Endothelial cell of umbilical vein (primary cell): ENCODE data around the gene UVSSA. TPM values are rescaled to one million over a fixed set of nuclear protein-coding genes. Genes with fewer than 3 reads are reported as not detected.

ENCODE experiments used
- BruUV-seq: library from RNA; stranded (reverse); fragments of 400-500 nt; replicated peaks from 2 replicates; lab custom pipeline; 2021; lab: Mats Ljungman, UMichigan
- CTCF ChIA-PET: fragments of 300-600, 350-600 bp; sonication (Branson Sonifier 250); formaldehyde crosslinking; loops from one replicate; lab custom pipeline; 2021; ENCODE audit warnings: antibody characterized with exemption, inconsistent platforms; lab: Charles Lee
- POLR2A ChIA-PET: fragments of 300-600, 350-600 bp; sonication (Branson Sonifier 250); formaldehyde crosslinking; loops from one replicate; lab custom pipeline; 2021; ENCODE audit warnings: antibody characterized with exemption, inconsistent platforms; lab: Charles Lee
- DNase-seq: peaks from one replicate; pipeline ENCODE4 v3.0.0-alpha.2; 2011; ENCODE audit warnings: low read depth, low spot score
- FAIRE-seq: peaks from 2 replicates; lab custom pipeline; 2011; peaks lifted over from hg19 to GRCh38; lab: Jason Lieb, UNC
- H2AFZ ChIP-seq: 2 replicates; pipeline ENCODE4 v1.6.0; 2012; ENCODE audit warnings: low read depth, low read length, control low read depth, inconsistent platforms
- H3K27ac ChIP-seq: 2 replicates; pipeline ENCODE4 v1.5.1; 2011; ENCODE audit warnings: low read depth, mild to moderate bottlenecking, control low read depth, low read length, moderate library complexity; ENCODE audit not compliant: insufficient read depth
- H3K27me3 ChIP-seq, 2 experiments: 2 replicates each; pipeline versions ENCODE4 v1.6.0 to v1.6.1; 2011; ENCODE audit warnings: low read length in 2 of 2, mixed read lengths in 1 of 2; ENCODE audit not compliant: control insufficient read depth in 2 of 2, insufficient read depth in 2 of 2
- H3K36me3 ChIP-seq, 2 experiments: 2 replicates in 1 of 2; 3 replicates in 1 of 2; pipeline ENCODE4 v1.5.1; 2011; ENCODE audit warnings: low read length in 2 of 2, mild to moderate bottlenecking in 1 of 2, moderate library complexity in 1 of 2; ENCODE audit not compliant: control insufficient read depth in 2 of 2, insufficient read depth in 2 of 2; ENCODE audit errors: extremely low read depth in 1 of 2
- H3K4me1 ChIP-seq: 3 replicates; pipeline ENCODE4 v1.5.1; 2011; ENCODE audit warnings: mild to moderate bottlenecking, low read length; ENCODE audit not compliant: control insufficient read depth, insufficient read depth; ENCODE audit errors: extremely low read depth
- H3K4me2 ChIP-seq: 2 replicates; pipeline ENCODE4 v1.6.1; 2011; ENCODE audit warnings: low read length, control low read depth, mixed read lengths; ENCODE audit not compliant: insufficient read depth
- H3K4me3 ChIP-seq, 3 experiments: fragments of 200-600 bp in 1 of 3; sonication (generic), shearing (Covaris generic) in 1 of 3; replicated peaks in 1 of 3; 2 replicates each; pipeline ENCODE4 v1.5.1; 2011 to 2016; ENCODE audit warnings: control low read depth in 3 of 3, low read length in 3 of 3, mild to moderate bottlenecking in 2 of 3, inconsistent platforms in 1 of 3, low read depth in 1 of 3, moderate library complexity in 1 of 3; ENCODE audit not compliant: insufficient read depth in 1 of 3
- H3K79me2 ChIP-seq: 2 replicates; pipeline ENCODE4 v1.6.0; 2012; ENCODE audit warnings: low read length, inconsistent platforms; ENCODE audit not compliant: control insufficient read depth, insufficient read depth
- H3K9ac ChIP-seq: replicated peaks from 2 replicates; pipeline ENCODE3; 2011; ENCODE audit warnings: low read length, control low read depth; ENCODE audit not compliant: insufficient read depth; ENCODE audit errors: extremely low read depth
- H3K9me1 ChIP-seq: replicated peaks from 3 replicates; pipeline ENCODE4 v1.6.0; 2011; ENCODE audit warnings: mild to moderate bottlenecking, low read length; ENCODE audit not compliant: control insufficient read depth, insufficient read depth; ENCODE audit errors: extremely low read depth
- H3K9me3 ChIP-seq: replicated peaks from 2 replicates; pipeline ENCODE4 v1.5.1; 2012; ENCODE audit warnings: low read length, inconsistent platforms; ENCODE audit not compliant: control insufficient read depth, insufficient read depth
- H4K20me1 ChIP-seq: replicated peaks from 2 replicates; pipeline ENCODE3; 2011; ENCODE audit warnings: mild to moderate bottlenecking, low read length; ENCODE audit not compliant: control insufficient read depth, insufficient read depth; ENCODE audit errors: extremely low read depth
- CTCF ChIP-seq, 2 donors: IDR thresholded peaks; 1 replicate in 1 of 2; 2 replicates in 1 of 2; pipeline ENCODE4 v1.5.1; 2011; ENCODE audit warnings: low read length in 2 of 2, mild to moderate bottlenecking in 2 of 2, moderate library complexity in 2 of 2, control low read depth in 1 of 2, inconsistent platforms in 1 of 2, low read depth in 1 of 2; ENCODE audit not compliant: insufficient read depth in 1 of 2; ENCODE audit errors: extremely low read depth in 1 of 2
- EZH2 ChIP-seq: IDR thresholded peaks from 2 replicates; pipeline ENCODE4 v1.6.1; 2012; ENCODE audit warnings: borderline replicate concordance, low read depth, mild to moderate bottlenecking, moderate library complexity, low read length, inconsistent platforms; ENCODE audit not compliant: severe bottlenecking
- FOS ChIP-seq: IDR thresholded peaks from 2 replicates; pipeline ENCODE4 v1.6.1; 2011; ENCODE audit warnings: mild to moderate bottlenecking, low read length, moderate library complexity, borderline replicate concordance; ENCODE audit not compliant: insufficient read depth
- GATA2 ChIP-seq: IDR thresholded peaks from 2 replicates; pipeline ENCODE4 v1.7.0; 2011; ENCODE audit warnings: low read depth, mild to moderate bottlenecking, moderate library complexity, mixed read lengths, low read length; ENCODE audit not compliant: insufficient read length, insufficient read depth
- JUN ChIP-seq: IDR thresholded peaks from 2 replicates; pipeline ENCODE4 v1.6.1; 2011; ENCODE audit warnings: borderline replicate concordance, low read depth; ENCODE audit not compliant: insufficient read length, insufficient read depth
- MAX ChIP-seq: IDR thresholded peaks from 2 replicates; pipeline ENCODE4 v1.6.1; 2011; ENCODE audit not compliant: insufficient read depth, insufficient read length
- MYC ChIP-seq: IDR thresholded peaks from one replicate; pipeline ENCODE4 v1.6.1; 2011; ENCODE audit warnings: mild to moderate bottlenecking, low read depth, low read length
- POLR2A ChIP-seq: IDR thresholded peaks from 2 replicates; pipeline ENCODE4 v1.6.1; 2012; ENCODE audit warnings: low read depth, mild to moderate bottlenecking, control low read depth, low read length
- POLR2AphosphoS5 ChIP-seq: IDR thresholded peaks from 2 replicates; pipeline ENCODE4 v1.6.1; 2012; ENCODE audit warnings: low read depth, mild to moderate bottlenecking, control low read depth, low read length, moderate library complexity; ENCODE audit not compliant: insufficient read depth
- dilution Hi-C: fragments of 300-500 bp; cut with MboI; formaldehyde crosslinking; loops from one replicate; pipeline ENCODE4 v1.15.0; 2019; ENCODE audit warnings: low sequenced_read_pairs; ENCODE audit not compliant: extremely low pct_ligation_motif_present
- intact Hi-C: fragments of 100-400 bp; cut with micrococcal nuclease; formaldehyde crosslinking; loops from one replicate; pipeline ENCODE4 v1.10.0; 2022
- polyA plus RNA-seq, 4 experiments: library from polyadenylated mRNA; depleted of rRNA in 3 of 4; stranded (reverse) in 3 of 4; unstranded in 1 of 4; fragments of >200 nt; gene quantifications; 2 replicates each; pipeline versions ENCODE4 v1.2.1 to v1.2.3, GENCODE V29; 2011 to 2012; ENCODE audit warnings: missing spikeins in 1 of 4
- total RNA-seq: library from RNA; stranded (reverse); gene quantifications from 2 replicates; pipeline ENCODE4 v1.2.3, GENCODE V29; 2021

The UVSSA gene
- total and polyA plus RNA-seq, 2 donors (not counting 3 experiments of a cell fraction or from before 2014, with no cell fraction given): 7.1 to 14.9 TPM

GRCh38 chr4:1354983-1355275, 7.9 kb downstream of the UVSSA start:
- intact Hi-C loops: no loop called here
- TF ChIP-seq POLR2A (no peak), MAX (no peak), POLR2AphosphoS5 (no peak), FOS (no peak), EZH2 (no peak), JUN (no peak), GATA2 (no peak), MYC (no peak), CTCF (IDR thresholded peaks at IDR 0.05; ENCODE audit: extremely low read depth in 1 of 2, insufficient read depth in 1 of 2, low read depth in 1 of 2, low read length in 2 of 2) (no peak)

More at GRCh38 chr4:1354983-1355275, 7.9 kb downstream of the UVSSA start:
- Histone ChIP-seq H3K27ac (no peak overlapping the region), H3K36me3 (no peaks in the 10 kb centered on the region), H3K9me3 (no peaks in the 10 kb centered on the region), H3K27me3 (no peaks in the 10 kb centered on the region), H3K79me2 (no peaks in the 10 kb centered on the region), H3K4me3 (no peak overlapping the region), H3K9me1 (no peaks in the 10 kb centered on the region), H3K9ac (no peak overlapping the region), H3K4me1 (no peaks in the 10 kb centered on the region), H4K20me1 (no peaks in the 10 kb centered on the region), H3K4me2 (no peak overlapping the region), H2AFZ (no peak overlapping the region)
- POLR2A ChIA-PET: no interaction called here
- no TSS peak for BruUV-seq
- DNase-seq (no peak), FAIRE-seq (no peak)
- dilution Hi-C loops: no loop called here
- CTCF ChIA-PET: interaction anchor here (1.0 to 3.9 kb wide), 7 partner anchors 8 to 275 kb away, joined by 3 to 53 read pairs (median 7); partner anchors contain the start of gene UVSSA
